GM12878 (cell line): ENCODE measurements around the gene ZNF544.

Source experiments
- CHD4 ChIP-seq: fragments of 200-600 bp; sonication (generic); IDR thresholded peaks from 2 replicates; pipeline ENCODE4 v1.6.1; 2016; ENCODE audit warnings: mild to moderate bottlenecking
- CTCF ChIP-seq, 3 experiments: IDR thresholded peaks in 2 of 3; conservative IDR thresholded peaks in 1 of 3; 2 replicates each; pipeline ENCODE4 v1.5.1; 2011; ENCODE audit warnings: low read depth in 3 of 3, low read length in 3 of 3, mild to moderate bottlenecking in 3 of 3, control low read depth in 2 of 3, moderate library complexity in 2 of 3, inconsistent platforms in 1 of 3, mixed read lengths in 1 of 3; ENCODE audit not compliant: control insufficient read depth in 2 of 3, insufficient read depth in 1 of 3; ENCODE audit errors: extremely low read depth in 1 of 3
- FOS ChIP-seq: IDR thresholded peaks from 3 replicates; pipeline ENCODE4 v1.6.1; 2011; ENCODE audit warnings: borderline replicate concordance; ENCODE audit not compliant: insufficient read length; ENCODE audit errors: extremely low read depth
- JUND ChIP-seq: IDR thresholded peaks from 2 replicates; pipeline ENCODE4 v1.6.1; 2012; ENCODE audit warnings: low read depth, mild to moderate bottlenecking, low read length, improper control_type of control experiment, moderate library complexity
- KLF5 ChIP-seq: fragments of 450-650 bp; IDR thresholded peaks from 2 replicates; pipeline ENCODE4 v1.6.1; 2014; ENCODE audit warnings: mild to moderate bottlenecking; ENCODE audit not compliant: partially characterized antibody
- MYC ChIP-seq: IDR thresholded peaks from 2 replicates; pipeline ENCODE4 v1.6.1; 2011; ENCODE audit warnings: mild to moderate bottlenecking, low read length, moderate library complexity, inconsistent platforms; ENCODE audit not compliant: insufficient read depth, insufficient replicate concordance, insufficient read length, severe bottlenecking
- PAX8 ChIP-seq: fragments of 450-650 bp; IDR thresholded peaks from 2 replicates; pipeline ENCODE4 v1.6.1; 2017; ENCODE audit warnings: mild to moderate bottlenecking, moderate library complexity
- RCOR1 ChIP-seq: conservative IDR thresholded peaks from 2 replicates; pipeline ENCODE4 v1.6.1; 2012; ENCODE audit warnings: low read depth, low read length, improper control_type of control experiment

- TF ChIP-seq KLF5 (no peak), CTCF (IDR thresholded peaks at IDR 0.05 in 2 of 3, conservative IDR thresholded peaks at IDR 0.05 in 1 of 3; ENCODE audit: control insufficient read depth in 2 of 3, extremely low read depth in 1 of 3, insufficient read depth in 1 of 3, low read depth in 3 of 3, low read length in 3 of 3) (no peak), PAX8 (no peak), CHD4 (no peak), MYC (no peak), RCOR1 (no peak), FOS (no peak), JUND (no peak)
These were observed 46.1 kb upstream of the ZNF544 start for GRCh38 chr19:58182577-58182988.
